Measurements from ENCODE around the gene IFNLR1.

The IFNLR1 gene

GRCh38 chr1:24205345-24206082 lies 18.4 kb upstream of the IFNLR1 start:
- DNase-seq = no peak

GRCh38 chr1:24204116-24204515 lies 17.0 kb upstream of the IFNLR1 start:
- DNase-seq = no peak

GRCh38 chr1:24203404-24203803 lies 16.3 kb upstream of the IFNLR1 start:
- peak; percentile 52 for DNase-seq

GRCh38 chr1:24202987-24203386 lies 15.9 kb upstream of the IFNLR1 start:
- no peak for DNase-seq

- no peak for DNase-seq
Measured at GRCh38 chr1:24202556-24202955, 15.5 kb upstream of the IFNLR1 start.

- peak; percentile 55 for DNase-seq
Measured at GRCh38 chr1:24201941-24202440, 14.9 kb upstream of the IFNLR1 start.

- peak; percentile 74 for DNase-seq
Measured at GRCh38 chr1:24199291-24199900, 12.3 kb upstream of the IFNLR1 start.

- DNase-seq = no peak
Measured at GRCh38 chr1:24198766-24199165, 11.7 kb upstream of the IFNLR1 start.

- DNase-seq = no peak
Measured at GRCh38 chr1:24195874-24196273, 8.8 kb upstream of the IFNLR1 start.

GRCh38 chr1:24195136-24195535 lies 8.0 kb upstream of the IFNLR1 start:
- no peak for DNase-seq

GRCh38 chr1:24193046-24193445 lies 6.0 kb upstream of the IFNLR1 start:
- DNase-seq = no peak

GRCh38 chr1:24191860-24192259 lies 4.8 kb upstream of the IFNLR1 start:
- peak; percentile 79 for DNase-seq

- no peak for DNase-seq
Measured at GRCh38 chr1:24190983-24191461, 3.9 kb upstream of the IFNLR1 start.

- peak; percentile 30 for DNase-seq
Measured at GRCh38 chr1:24189528-24189927, 2.4 kb upstream of the IFNLR1 start.

- no peak for DNase-seq
Measured at GRCh38 chr1:24186711-24186992, 437 bp downstream of the IFNLR1 start.

GRCh38 chr1:24186031-24186710 lies 918 bp downstream of the IFNLR1 start:
- DNase-seq = no peak

- no peak for DNase-seq
Measured at GRCh38 chr1:24185076-24185475, 2.0 kb downstream of the IFNLR1 start.

- DNase-seq = no peak
Measured at GRCh38 chr1:24182061-24182460, 5.0 kb downstream of the IFNLR1 start.

GRCh38 chr1:24181619-24182018 lies 5.5 kb downstream of the IFNLR1 start:
- no peak for DNase-seq

GRCh38 chr1:24180676-24181075 lies 6.4 kb downstream of the IFNLR1 start:
- no peak for DNase-seq

GRCh38 chr1:24179251-24179840 lies 7.7 kb downstream of the IFNLR1 start:
- DNase-seq = no peak

- DNase-seq = no peak
Measured at GRCh38 chr1:24178407-24178806, 8.7 kb downstream of the IFNLR1 start.

GRCh38 chr1:24177161-24177560 lies 9.9 kb downstream of the IFNLR1 start:
- DNase-seq = no peak
